ENCODE data around the gene MKRN3.
"Not testable (repeated sequence)": the region's sequence is repeated elsewhere in the genome, so short reads cannot be mapped to it uniquely, and the experiment has no call there.

The MKRN3 gene

GRCh38 chr15:23594252-23594770 lies 28.8 kb downstream of the MKRN3 start:
- no peak for DNase-seq

- no peak for DNase-seq
Observed at GRCh38 chr15:23595368-23595767, 29.9 kb downstream of the MKRN3 start.

- DNase-seq: no peak
Observed at GRCh38 chr15:23596736-23597135, 31.3 kb downstream of the MKRN3 start.

GRCh38 chr15:23597278-23597677 lies 31.8 kb downstream of the MKRN3 start:
- not testable (repeated sequence) for DNase-seq

GRCh38 chr15:23599053-23599452 lies 33.6 kb downstream of the MKRN3 start:
- DNase-seq: no peak

- DNase-seq: no peak
Observed at GRCh38 chr15:23602124-23602523, 36.6 kb downstream of the MKRN3 start.

- no peak for DNase-seq
Observed at GRCh38 chr15:23606226-23606625, 40.8 kb downstream of the MKRN3 start.

GRCh38 chr15:23616536-23616935 lies 51.1 kb downstream of the MKRN3 start:
- DNase-seq: no peak
